ENCODE measurements around the gene AUTS2.

GRCh38 chr7:70307544-70308106 lies 709.4 kb downstream of the AUTS2 start:
- TF ChIP-seq ZBTB33 (IDR thresholded peaks at IDR 0.05) (no peak), FOXA1 (IDR thresholded peaks at IDR 0.05) (no peak), CTCF (IDR thresholded peaks at IDR 0.05; ENCODE audit: low read depth, low read length, missing input control) (no peak), RXRA (IDR thresholded peaks at IDR 0.05) (no peak), ATF3 (IDR thresholded peaks at IDR 0.05) (no peak), REST (IDR thresholded peaks at IDR 0.05) (no peak), JUND (IDR thresholded peaks at IDR 0.05) (no peak)
